Measurements from ENCODE around the gene IDH3B. TPM values are rescaled to one million over a fixed set of nuclear protein-coding genes. Genes with fewer than 3 reads are reported as not detected.

The IDH3B gene
- total and polyA plus RNA-seq, 2 of the 13 experiments (the other 11 are each of a cell fraction or from before 2014, with no cell fraction given), result 215 to 254 TPM

DNA sequence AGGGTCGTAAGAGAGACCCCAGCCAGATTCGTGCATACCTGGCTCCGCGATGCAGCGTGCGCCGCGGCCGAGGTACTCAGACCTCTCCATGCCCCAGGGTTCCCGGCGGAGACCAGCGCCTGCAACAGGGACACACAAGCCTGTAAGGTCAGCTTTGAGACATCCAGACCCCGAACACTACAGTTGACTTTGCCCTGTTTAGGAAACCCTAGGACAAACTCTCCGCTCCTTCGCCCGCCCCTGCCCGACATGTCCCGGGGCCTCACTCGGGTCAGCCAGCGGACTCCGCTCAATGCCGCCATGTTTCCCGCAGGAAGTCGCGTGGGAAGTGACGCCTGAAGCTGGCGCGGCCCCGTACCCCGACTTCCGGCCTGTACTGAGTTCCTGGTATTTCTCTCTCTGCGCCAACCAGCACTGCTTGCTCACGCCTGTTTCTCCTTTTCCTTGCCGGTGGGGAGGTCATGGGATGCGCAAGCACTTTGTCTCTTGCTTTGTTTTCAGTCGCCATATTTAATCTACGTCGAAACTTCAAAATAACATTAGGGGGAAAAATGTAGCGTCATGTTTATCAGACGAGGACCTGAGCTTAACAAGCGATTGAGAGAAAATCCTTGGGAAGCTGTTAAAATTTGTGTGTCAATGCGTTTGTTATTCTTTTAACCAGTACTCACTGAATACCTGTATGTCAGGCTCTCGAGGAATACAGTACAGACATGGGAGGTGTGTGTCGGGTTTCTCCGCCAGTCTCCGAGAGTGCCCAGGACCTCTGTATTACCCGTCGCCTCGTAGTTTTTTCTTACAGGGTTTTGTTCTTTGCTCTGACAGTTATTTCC is at the start of gene IDH3B (continued):
- TF ChIP-seq, protein P1, sequence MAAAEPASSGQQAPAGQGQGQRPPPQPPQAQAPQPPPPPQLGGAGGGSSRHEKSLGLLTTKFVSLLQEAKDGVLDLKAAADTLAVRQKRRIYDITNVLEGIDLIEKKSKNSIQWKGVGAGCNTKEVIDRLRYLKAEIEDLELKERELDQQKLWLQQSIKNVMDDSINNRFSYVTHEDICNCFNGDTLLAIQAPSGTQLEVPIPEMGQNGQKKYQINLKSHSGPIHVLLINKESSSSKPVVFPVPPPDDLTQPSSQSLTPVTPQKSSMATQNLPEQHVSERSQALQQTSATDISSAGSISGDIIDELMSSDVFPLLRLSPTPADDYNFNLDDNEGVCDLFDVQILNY (CRISPR knock-in tag; conservative IDR thresholded peaks at IDR 0.05), result 0 out of 2 replicates have a peak, but pooled peaks have one; percentile 29
- no peak for TF ChIP-seq HNRNPUL1 (IDR thresholded peaks at IDR 0.05; ENCODE audit: low read depth, low read length)
- no peak; the same call in 1 of the 2 replicates for TF ChIP-seq ZNF619 (CRISPR knock-in tag; IDR thresholded peaks at IDR 0.05)
- TF ChIP-seq ZNF224 (CRISPR knock-in tag; IDR thresholded peaks at IDR 0.05), result peak; percentile 86; the same call in 1 of the 2 replicates
- TF ChIP-seq ZNF333 (CRISPR knock-in tag; IDR thresholded peaks at IDR 0.05; ENCODE audit: borderline replicate concordance), result no peak
- 0 out of 2 replicates have a peak, but pooled peaks have one; percentile 71 for TF ChIP-seq NCOA5 (CRISPR knock-in tag; IDR thresholded peaks at IDR 0.05)
- TF ChIP-seq, protein P2, sequence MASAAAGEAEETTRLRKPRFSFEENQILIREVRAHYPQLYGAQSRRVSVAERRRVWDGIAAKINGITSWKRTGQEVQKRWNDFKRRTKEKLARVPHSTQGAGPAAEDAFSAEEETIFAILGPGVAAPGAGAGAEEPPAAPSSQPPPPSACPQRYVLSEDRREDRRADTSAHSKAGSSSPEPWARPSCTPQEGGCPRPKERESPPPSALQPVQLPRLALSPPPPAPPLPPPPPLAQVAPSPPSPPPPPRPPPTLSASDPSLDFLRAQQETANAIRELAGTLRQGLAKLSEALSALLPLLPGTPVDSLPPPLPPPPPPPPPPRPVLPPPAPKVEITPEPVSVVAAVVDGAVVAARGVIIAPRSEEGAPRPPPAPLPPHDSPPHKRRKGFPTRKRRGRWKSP (CRISPR knock-in tag; IDR thresholded peaks at IDR 0.05), result peak; percentile 80
- TF ChIP-seq ZNF3 (CRISPR knock-in tag; IDR thresholded peaks at IDR 0.05), result peak; percentile 32; the same call in 1 of the 2 replicates
- peak; percentile 99 for TF ChIP-seq KDM2A (CRISPR knock-in tag; IDR thresholded peaks at IDR 0.05; ENCODE audit: borderline replicate concordance, low read depth)
- peak; percentile 87; the same call in 1 of the 2 replicates for TF ChIP-seq ELF4 (CRISPR knock-in tag; IDR thresholded peaks at IDR 0.05; ENCODE audit: borderline replicate concordance)
- no peak for TF ChIP-seq ZNF253 (CRISPR knock-in tag; IDR thresholded peaks at IDR 0.05; ENCODE audit: borderline replicate concordance)
- TF ChIP-seq GATAD2A (CRISPR knock-in tag; IDR thresholded peaks at IDR 0.05), result peak; percentile 70
- TF ChIP-seq, protein P3, sequence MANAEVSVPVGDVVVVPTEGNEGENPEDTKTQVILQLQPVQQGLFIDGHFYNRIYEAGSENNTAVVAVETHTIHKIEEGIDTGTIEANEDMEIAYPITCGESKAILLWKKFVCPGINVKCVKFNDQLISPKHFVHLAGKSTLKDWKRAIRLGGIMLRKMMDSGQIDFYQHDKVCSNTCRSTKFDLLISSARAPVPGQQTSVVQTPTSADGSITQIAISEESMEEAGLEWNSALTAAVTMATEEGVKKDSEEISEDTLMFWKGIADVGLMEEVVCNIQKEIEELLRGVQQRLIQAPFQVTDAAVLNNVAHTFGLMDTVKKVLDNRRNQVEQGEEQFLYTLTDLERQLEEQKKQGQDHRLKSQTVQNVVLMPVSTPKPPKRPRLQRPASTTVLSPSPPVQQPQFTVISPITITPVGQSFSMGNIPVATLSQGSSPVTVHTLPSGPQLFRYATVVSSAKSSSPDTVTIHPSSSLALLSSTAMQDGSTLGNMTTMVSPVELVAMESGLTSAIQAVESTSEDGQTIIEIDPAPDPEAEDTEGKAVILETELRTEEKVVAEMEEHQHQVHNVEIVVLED (CRISPR knock-in tag; IDR thresholded peaks at IDR 0.05; ENCODE audit: borderline replicate concordance), result peak; percentile 94
- peak; percentile 96; the same call in 1 of the 2 replicates for TF ChIP-seq SRY (CRISPR knock-in tag; IDR thresholded peaks at IDR 0.05)
- TF ChIP-seq ZNF124 (CRISPR knock-in tag; IDR thresholded peaks at IDR 0.05), result peak; percentile 86
- peak; percentile 97 for TF ChIP-seq THAP11 (CRISPR knock-in tag; IDR thresholded peaks at IDR 0.05)
- TF ChIP-seq ZNF510 (CRISPR knock-in tag; IDR thresholded peaks at IDR 0.05; ENCODE audit: low read depth), result peak; percentile 60; the same call in 1 of the 2 replicates
- TF ChIP-seq, protein P4, sequence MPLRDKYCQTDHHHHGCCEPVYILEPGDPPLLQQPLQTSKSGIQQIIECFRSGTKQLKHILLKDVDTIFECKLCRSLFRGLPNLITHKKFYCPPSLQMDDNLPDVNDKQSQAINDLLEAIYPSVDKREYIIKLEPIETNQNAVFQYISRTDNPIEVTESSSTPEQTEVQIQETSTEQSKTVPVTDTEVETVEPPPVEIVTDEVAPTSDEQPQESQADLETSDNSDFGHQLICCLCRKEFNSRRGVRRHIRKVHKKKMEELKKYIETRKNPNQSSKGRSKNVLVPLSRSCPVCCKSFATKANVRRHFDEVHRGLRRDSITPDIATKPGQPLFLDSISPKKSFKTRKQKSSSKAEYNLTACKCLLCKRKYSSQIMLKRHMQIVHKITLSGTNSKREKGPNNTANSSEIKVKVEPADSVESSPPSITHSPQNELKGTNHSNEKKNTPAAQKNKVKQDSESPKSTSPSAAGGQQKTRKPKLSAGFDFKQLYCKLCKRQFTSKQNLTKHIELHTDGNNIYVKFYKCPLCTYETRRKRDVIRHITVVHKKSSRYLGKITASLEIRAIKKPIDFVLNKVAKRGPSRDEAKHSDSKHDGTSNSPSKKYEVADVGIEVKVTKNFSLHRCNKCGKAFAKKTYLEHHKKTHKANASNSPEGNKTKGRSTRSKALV (CRISPR knock-in tag; IDR thresholded peaks at IDR 0.05), result peak; percentile 56; the same call in 1 of the 2 replicates
- TF ChIP-seq, protein P5, sequence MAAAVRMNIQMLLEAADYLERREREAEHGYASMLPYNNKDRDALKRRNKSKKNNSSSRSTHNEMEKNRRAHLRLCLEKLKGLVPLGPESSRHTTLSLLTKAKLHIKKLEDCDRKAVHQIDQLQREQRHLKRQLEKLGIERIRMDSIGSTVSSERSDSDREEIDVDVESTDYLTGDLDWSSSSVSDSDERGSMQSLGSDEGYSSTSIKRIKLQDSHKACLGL (CRISPR knock-in tag; IDR thresholded peaks at IDR 0.05), result peak; percentile 80
- TF ChIP-seq, protein P6, sequence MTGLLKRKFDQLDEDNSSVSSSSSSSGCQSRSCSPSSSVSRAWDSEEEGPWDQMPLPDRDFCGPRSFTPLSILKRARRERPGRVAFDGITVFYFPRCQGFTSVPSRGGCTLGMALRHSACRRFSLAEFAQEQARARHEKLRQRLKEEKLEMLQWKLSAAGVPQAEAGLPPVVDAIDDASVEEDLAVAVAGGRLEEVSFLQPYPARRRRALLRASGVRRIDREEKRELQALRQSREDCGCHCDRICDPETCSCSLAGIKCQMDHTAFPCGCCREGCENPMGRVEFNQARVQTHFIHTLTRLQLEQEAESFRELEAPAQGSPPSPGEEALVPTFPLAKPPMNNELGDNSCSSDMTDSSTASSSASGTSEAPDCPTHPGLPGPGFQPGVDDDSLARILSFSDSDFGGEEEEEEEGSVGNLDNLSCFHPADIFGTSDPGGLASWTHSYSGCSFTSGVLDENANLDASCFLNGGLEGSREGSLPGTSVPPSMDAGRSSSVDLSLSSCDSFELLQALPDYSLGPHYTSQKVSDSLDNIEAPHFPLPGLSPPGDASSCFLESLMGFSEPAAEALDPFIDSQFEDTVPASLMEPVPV (CRISPR knock-in tag; IDR thresholded peaks at IDR 0.05), result peak; percentile 97

Data from HepG2 (cell line).